Measurements from ENCODE around the gene DGKD. TPM values are rescaled to one million over a fixed set of nuclear protein-coding genes. Genes with fewer than 3 reads are reported as not detected.

DGKD gene
- total RNA-seq, 1 donor from 2014 or later = 17.7 TPM

GRCh38 chr2:233435436-233436190 is 81.3 kb downstream of the DGKD start:
- Histone ChIP-seq H3K36me3 (ENCODE audit: insufficient read depth, low read length) (peaks cover 3% of the 10 kb centered on the region), H3K4me2 (ENCODE audit: low read length) (no peak overlapping the region), H3K27ac (ENCODE audit: low read depth, low read length) (no peak overlapping the region), H3K4me3 (ENCODE audit: insufficient read depth, low read depth, low read length) (no peak overlapping the region), H3K4me1 (ENCODE audit: insufficient read depth, low read length) (no peaks in the 10 kb centered on the region), H3K9me3 (ENCODE audit: insufficient read depth, low read depth, low read length) (no peaks in the 10 kb centered on the region), H3K79me2 (ENCODE audit: insufficient read depth, low read length) (no peaks in the 10 kb centered on the region), H4K20me1 (ENCODE audit: insufficient read depth, low read length) (no peaks in the 10 kb centered on the region), H2AFZ (ENCODE audit: low read depth, low read length) (no peak overlapping the region), H3K27me3 (ENCODE audit: insufficient read depth, low read length) (no peaks in the 10 kb centered on the region), H3K9ac (ENCODE audit: low read length) (no peak overlapping the region)
- Mint-ChIP-seq H3K27ac (ENCODE audit: unreplicated experiment) (peak overlapping the region; percentile 12), H3K27me3 (ENCODE audit: low read depth, unreplicated experiment) (no peaks in the 10 kb centered on the region), H3K4me1 (ENCODE audit: low read depth, unreplicated experiment) (peaks cover 8% of the 10 kb centered on the region), H3K4me3 (ENCODE audit: unreplicated experiment) (no peak overlapping the region), H3K9me3 (ENCODE audit: unreplicated experiment) (no peaks in the 10 kb centered on the region), H3K36me3 (ENCODE audit: low read depth, unreplicated experiment) (peaks cover 6% of the 10 kb centered on the region)
- no peak for DNase-seq (ENCODE audit: low read depth)
- FAIRE-seq = no peak
- TF ChIP-seq EZH2 (IDR thresholded peaks at IDR 0.05; ENCODE audit: insufficient read depth, low read length) (no peak), CTCF (IDR thresholded peaks at IDR 0.05; ENCODE audit: insufficient read depth, low read depth, low read length) (no peak)

GRCh38 chr2:233436191-233436581 is 81.9 kb downstream of the DGKD start:
- DNase-seq (ENCODE audit: low read depth) = no peak
- Mint-ChIP-seq H3K4me3 (ENCODE audit: unreplicated experiment) (no peak overlapping the region), H3K4me1 (ENCODE audit: low read depth, unreplicated experiment) (peaks cover 8% of the 10 kb centered on the region), H3K27ac (ENCODE audit: unreplicated experiment) (no peak overlapping the region), H3K9me3 (ENCODE audit: unreplicated experiment) (no peaks in the 10 kb centered on the region), H3K36me3 (ENCODE audit: low read depth, unreplicated experiment) (peaks cover 6% of the 10 kb centered on the region), H3K27me3 (ENCODE audit: low read depth, unreplicated experiment) (no peaks in the 10 kb centered on the region)
- no peak overlapping the region for H3K27ac ChIP-seq (ENCODE audit: low read depth, low read length)
- no peak for FAIRE-seq
- no peak overlapping the region for H3K4me2 ChIP-seq (ENCODE audit: low read length)
- H3K79me2 ChIP-seq (ENCODE audit: insufficient read depth, low read length) = no peaks in the 10 kb centered on the region
- H4K20me1 ChIP-seq (ENCODE audit: insufficient read depth, low read length) = no peaks in the 10 kb centered on the region
- H3K36me3 ChIP-seq (ENCODE audit: insufficient read depth, low read length) = peaks cover 3% of the 10 kb centered on the region
- H3K27me3 ChIP-seq (ENCODE audit: insufficient read depth, low read length) = no peaks in the 10 kb centered on the region
- H3K4me1 ChIP-seq (ENCODE audit: insufficient read depth, low read length) = no peaks in the 10 kb centered on the region
- no peak overlapping the region for H3K9ac ChIP-seq (ENCODE audit: low read length)
- H2AFZ ChIP-seq (ENCODE audit: low read depth, low read length) = no peak overlapping the region
- H3K9me3 ChIP-seq (ENCODE audit: insufficient read depth, low read depth, low read length) = no peaks in the 10 kb centered on the region
- H3K4me3 ChIP-seq (ENCODE audit: insufficient read depth, low read depth, low read length) = no peak overlapping the region
- no peak for TF ChIP-seq CTCF (IDR thresholded peaks at IDR 0.05; ENCODE audit: insufficient read depth, low read depth, low read length)
- TF ChIP-seq EZH2 (IDR thresholded peaks at IDR 0.05; ENCODE audit: insufficient read depth, low read length) = no peak
